Measurements from ENCODE around the gene ROCK2. TPM values are rescaled to one million over a fixed set of nuclear protein-coding genes. Genes with fewer than 3 reads are reported as not detected.

The ROCK2 gene
- total RNA-seq, 4 donors from 2014 or later = 51.0 to 75.9 (median 67.6) TPM

- peak; percentile 17 to 31 for TF ChIP-seq POLR2A (IDR thresholded peaks at IDR 0.05)
- TF ChIP-seq, protein P1, sequence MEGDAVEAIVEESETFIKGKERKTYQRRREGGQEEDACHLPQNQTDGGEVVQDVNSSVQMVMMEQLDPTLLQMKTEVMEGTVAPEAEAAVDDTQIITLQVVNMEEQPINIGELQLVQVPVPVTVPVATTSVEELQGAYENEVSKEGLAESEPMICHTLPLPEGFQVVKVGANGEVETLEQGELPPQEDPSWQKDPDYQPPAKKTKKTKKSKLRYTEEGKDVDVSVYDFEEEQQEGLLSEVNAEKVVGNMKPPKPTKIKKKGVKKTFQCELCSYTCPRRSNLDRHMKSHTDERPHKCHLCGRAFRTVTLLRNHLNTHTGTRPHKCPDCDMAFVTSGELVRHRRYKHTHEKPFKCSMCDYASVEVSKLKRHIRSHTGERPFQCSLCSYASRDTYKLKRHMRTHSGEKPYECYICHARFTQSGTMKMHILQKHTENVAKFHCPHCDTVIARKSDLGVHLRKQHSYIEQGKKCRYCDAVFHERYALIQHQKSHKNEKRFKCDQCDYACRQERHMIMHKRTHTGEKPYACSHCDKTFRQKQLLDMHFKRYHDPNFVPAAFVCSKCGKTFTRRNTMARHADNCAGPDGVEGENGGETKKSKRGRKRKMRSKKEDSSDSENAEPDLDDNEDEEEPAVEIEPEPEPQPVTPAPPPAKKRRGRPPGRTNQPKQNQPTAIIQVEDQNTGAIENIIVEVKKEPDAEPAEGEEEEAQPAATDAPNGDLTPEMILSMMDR (IDR thresholded peaks at IDR 0.05) = no peak
- no peaks in the 10 kb centered on the region for H3K27me3 ChIP-seq
- no peaks in the 10 kb centered on the region for H3K36me3 ChIP-seq
- peaks cover 0 to 27% (median 4%) of the 10 kb centered on the region in 4 donors for H3K4me1 ChIP-seq
- H3K4me3 ChIP-seq = peak overlapping the region; percentile 65 to 97 (median 94)
- no peaks in the 10 kb centered on the region for H3K9me3 ChIP-seq
- DNase-seq = peak; percentile 54 to 77 (median 73)
- H3K27ac ChIP-seq = peak overlapping the region; percentile 91 to 96 (median 95)
These were observed 640 bp downstream of the ROCK2 start for GRCh38 chr2:11343650-11344341.

- peak overlapping the region; percentile 91 to 96 (median 95) for H3K27ac ChIP-seq
- DNase-seq = no peak
- H3K4me1 ChIP-seq = peaks cover 0 to 27% (median 4%) of the 10 kb centered on the region in 4 donors
- peak overlapping the region; percentile 65 to 97 (median 94) for H3K4me3 ChIP-seq
- H3K27me3 ChIP-seq = no peaks in the 10 kb centered on the region
- H3K9me3 ChIP-seq = no peaks in the 10 kb centered on the region
- no peaks in the 10 kb centered on the region for H3K36me3 ChIP-seq
- TF ChIP-seq, protein P1 (IDR thresholded peaks at IDR 0.05) = no peak
- no peak for TF ChIP-seq POLR2A (IDR thresholded peaks at IDR 0.05)
These were observed 1.1 kb downstream of the ROCK2 start for GRCh38 chr2:11343368-11343649.

- Histone ChIP-seq H3K36me3 (no peaks in the 10 kb centered on the region), H3K9me3 (no peaks in the 10 kb centered on the region), H3K4me3 (peak overlapping the region; percentile 65 to 97 (median 94)), H3K27me3 (no peaks in the 10 kb centered on the region), H3K27ac (peak overlapping the region; percentile 91 to 96 (median 95)), H3K4me1 (peaks cover 0 to 27% (median 4%) of the 10 kb centered on the region in 4 donors)
- TF ChIP-seq POLR2A (IDR thresholded peaks at IDR 0.05) = no peak
- TF ChIP-seq, protein P1 (IDR thresholded peaks at IDR 0.05) = no peak
- DNase-seq = peak in 1 of 3 donors; percentile 54
These were observed 1.7 kb downstream of the ROCK2 start for GRCh38 chr2:11342551-11343367.

DNA sequence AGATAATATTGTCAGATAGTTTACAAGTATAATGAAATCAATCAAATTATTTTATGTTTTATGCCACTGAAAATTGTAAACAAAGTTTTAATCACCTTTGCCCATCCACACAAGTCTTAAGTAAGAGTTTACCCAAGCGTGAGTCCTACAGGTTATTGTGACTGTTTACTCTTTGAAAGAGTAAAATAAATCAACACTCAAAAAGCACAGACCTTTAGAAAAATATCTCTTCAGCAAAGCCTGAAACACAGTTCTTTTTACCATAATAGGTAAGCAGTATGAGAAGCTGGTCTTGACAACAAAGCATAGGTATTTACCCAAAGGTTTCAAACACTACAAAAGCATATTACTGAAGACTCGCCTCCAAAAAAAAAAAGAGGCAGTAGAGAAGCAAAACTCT is 3.7 kb downstream of the ROCK2 start:
- H3K27ac ChIP-seq = no peak overlapping the region

GRCh38 chr2:11339508-11340083 is 4.8 kb downstream of the ROCK2 start:
- no peak overlapping the region for H3K4me3 ChIP-seq
- TF ChIP-seq POLR2A (IDR thresholded peaks at IDR 0.05) = no peak
- TF ChIP-seq, protein P1 (IDR thresholded peaks at IDR 0.05) = no peak
- no peak for DNase-seq
- H3K36me3 ChIP-seq = no peaks in the 10 kb centered on the region
- H3K27ac ChIP-seq = no peak overlapping the region
- no peaks in the 10 kb centered on the region for H3K27me3 ChIP-seq
- peaks cover 0 to 20% (median 4%) of the 10 kb centered on the region in 4 donors for H3K4me1 ChIP-seq
- H3K9me3 ChIP-seq = no peaks in the 10 kb centered on the region

More for the DNA sequence above, 3.7 kb downstream of the ROCK2 start:
- no peaks in the 10 kb centered on the region for H3K9me3 ChIP-seq
- TF ChIP-seq, protein P1 (IDR thresholded peaks at IDR 0.05) = no peak
- TF ChIP-seq POLR2A (IDR thresholded peaks at IDR 0.05) = no peak
- no peaks in the 10 kb centered on the region for H3K36me3 ChIP-seq
- no peak for DNase-seq
- no peak overlapping the region for H3K4me3 ChIP-seq
- H3K4me1 ChIP-seq = peaks cover 0 to 24% (median 4%) of the 10 kb centered on the region in 4 donors
- no peaks in the 10 kb centered on the region for H3K27me3 ChIP-seq

Measured in Peyer's patch (tissue), 4 donors.